Astrocyte of the hippocampus (primary cell): Measurements from ENCODE around the gene CEACAM19.

ENCODE experiments used
- DNase-seq: peaks from one replicate; pipeline ENCODE4 v3.0.0; 2011; ENCODE audit warnings: low read depth, low spot score

The CEACAM19 gene

GRCh38 chr19:44722131-44723121 is 51.1 kb downstream of the CEACAM19 start:
- no peak for DNase-seq

GRCh38 chr19:44723299-44723951 is 52.1 kb downstream of the CEACAM19 start:
- DNase-seq, result no peak

GRCh38 chr19:44723952-44724319 is 52.7 kb downstream of the CEACAM19 start:
- DNase-seq, result peak; percentile 91

GRCh38 chr19:44725251-44725650 is 54.0 kb downstream of the CEACAM19 start:
- no peak for DNase-seq

GRCh38 chr19:44725684-44726083 is 54.4 kb downstream of the CEACAM19 start:
- no peak for DNase-seq

GRCh38 chr19:44726465-44726864 is 55.2 kb downstream of the CEACAM19 start:
- DNase-seq, result no peak

GRCh38 chr19:44728178-44728577 is 56.9 kb downstream of the CEACAM19 start:
- no peak for DNase-seq

GRCh38 chr19:44729516-44730033 is 58.3 kb downstream of the CEACAM19 start:
- DNase-seq, result no peak

- no peak for DNase-seq
These were observed 59.8 kb downstream of the CEACAM19 start for GRCh38 chr19:44731081-44731480.

GRCh38 chr19:44731622-44732021 is 60.3 kb downstream of the CEACAM19 start:
- no peak for DNase-seq

- DNase-seq, result no peak
These were observed 61.1 kb downstream of the CEACAM19 start for GRCh38 chr19:44732235-44733014.
